Peyer's patch (tissue), 4 donors: ENCODE measurements around the gene RPS21.

Source experiments
- CTCF ChIP-seq, 6 experiments: fragments of 450-650 bp in 4 of 6; fragments of 200-600 bp in 2 of 6; sonication (generic) in 1 of 6; IDR thresholded peaks; one replicate each; pipeline ENCODE4 v1.5.1; 2017 to 2019; ENCODE audit warnings: antibody characterized with exemption in 6 of 6, mild to moderate bottlenecking in 3 of 6, moderate library complexity in 1 of 6
- POLR2A ChIP-seq, 2 donors: fragments of 450-650 bp; IDR thresholded peaks; one replicate each; pipeline ENCODE4 v1.5.1; 2017; ENCODE audit warnings: antibody characterized with exemption in 2 of 2, mild to moderate bottlenecking in 2 of 2, moderate library complexity in 2 of 2

- TF ChIP-seq CTCF (IDR thresholded peaks at IDR 0.05) (no peak), POLR2A (IDR thresholded peaks at IDR 0.05) (no peak)
These were observed 47.2 kb upstream of the RPS21 start for GRCh38 chr20:62339647-62340062.
